Aortic smooth muscle cell (primary cell): ENCODE results near the gene HSF5. TPM values are rescaled to one million over a fixed set of nuclear protein-coding genes. Genes with fewer than 3 reads are reported as not detected.

Experiments
- total RNA-seq: library from RNA; depleted of rRNA; stranded (reverse); fragments of >200 nt; gene quantifications from 2 replicates; pipeline ENCODE4 v1.2.3, GENCODE V29; 2014

Gene HSF5, protein sequence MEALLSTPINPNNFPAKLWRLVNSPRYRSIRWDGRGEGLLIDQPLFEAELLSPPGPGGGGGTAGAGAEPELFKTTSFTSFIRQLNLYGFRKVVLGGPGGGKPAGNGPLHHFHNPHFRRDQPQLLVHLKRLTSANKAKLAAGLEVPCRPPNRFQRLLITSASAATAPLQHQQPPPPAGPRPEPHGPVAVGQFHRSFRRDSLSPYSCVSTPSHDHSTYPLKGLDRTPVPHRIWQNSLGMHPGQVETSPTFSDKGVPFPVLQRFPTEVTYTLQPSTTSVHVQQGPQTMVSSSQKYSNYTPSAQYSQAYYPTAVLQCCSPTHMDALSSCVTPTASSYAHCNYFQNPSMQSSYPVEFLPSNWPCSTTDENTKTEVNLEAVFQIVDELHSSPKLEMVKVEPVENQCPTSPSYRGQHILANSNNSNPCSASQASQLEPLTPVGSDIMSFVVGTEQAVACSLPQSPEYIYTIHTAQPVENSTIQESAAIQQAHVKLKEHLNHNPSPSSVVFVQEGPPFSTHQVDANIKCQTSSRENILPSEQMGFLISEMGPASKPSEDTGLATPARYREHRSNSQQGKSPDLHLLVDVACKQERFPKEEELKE
- total RNA-seq = under 0.01 TPM in 1 of 2 replicates, not detected in the other

DNA sequence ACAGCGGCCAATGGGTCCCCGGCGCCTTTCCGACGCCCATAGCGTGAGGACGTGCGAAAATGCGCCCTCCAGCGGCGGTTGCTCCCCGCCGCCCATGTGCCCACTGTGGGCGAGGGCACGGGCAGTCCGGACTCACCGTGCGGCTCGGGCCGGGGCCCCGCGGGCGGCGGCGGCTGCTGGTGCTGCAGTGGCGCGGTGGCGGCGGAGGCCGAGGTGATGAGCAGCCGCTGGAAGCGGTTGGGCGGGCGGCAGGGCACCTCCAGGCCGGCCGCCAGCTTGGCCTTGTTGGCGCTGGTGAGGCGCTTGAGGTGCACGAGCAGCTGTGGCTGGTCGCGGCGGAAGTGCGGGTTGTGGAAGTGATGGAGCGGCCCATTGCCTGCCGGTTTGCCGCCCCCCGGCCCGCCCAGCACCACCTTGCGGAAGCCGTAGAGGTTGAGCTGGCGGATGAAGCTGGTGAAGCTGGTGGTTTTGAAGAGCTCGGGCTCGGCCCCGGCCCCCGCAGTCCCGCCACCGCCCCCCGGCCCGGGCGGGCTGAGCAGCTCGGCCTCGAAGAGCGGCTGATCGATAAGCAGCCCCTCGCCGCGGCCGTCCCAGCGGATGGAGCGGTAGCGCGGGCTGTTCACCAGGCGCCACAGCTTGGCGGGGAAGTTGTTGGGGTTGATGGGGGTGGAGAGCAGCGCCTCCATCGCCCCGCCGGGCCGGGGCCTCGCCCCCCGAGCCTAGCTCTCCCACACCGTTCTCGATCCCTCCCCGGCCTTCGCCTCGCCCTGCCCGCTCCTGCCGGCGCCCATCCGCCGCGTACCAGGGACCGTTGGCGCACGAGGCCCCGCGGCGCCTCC is at the start of gene HSF5:
Gene HSF5 (minus strand): TSS at position 820 of the 839 bp plus-strand sequence. CDS start 134 bp downstream, at position 686.

DNA sequence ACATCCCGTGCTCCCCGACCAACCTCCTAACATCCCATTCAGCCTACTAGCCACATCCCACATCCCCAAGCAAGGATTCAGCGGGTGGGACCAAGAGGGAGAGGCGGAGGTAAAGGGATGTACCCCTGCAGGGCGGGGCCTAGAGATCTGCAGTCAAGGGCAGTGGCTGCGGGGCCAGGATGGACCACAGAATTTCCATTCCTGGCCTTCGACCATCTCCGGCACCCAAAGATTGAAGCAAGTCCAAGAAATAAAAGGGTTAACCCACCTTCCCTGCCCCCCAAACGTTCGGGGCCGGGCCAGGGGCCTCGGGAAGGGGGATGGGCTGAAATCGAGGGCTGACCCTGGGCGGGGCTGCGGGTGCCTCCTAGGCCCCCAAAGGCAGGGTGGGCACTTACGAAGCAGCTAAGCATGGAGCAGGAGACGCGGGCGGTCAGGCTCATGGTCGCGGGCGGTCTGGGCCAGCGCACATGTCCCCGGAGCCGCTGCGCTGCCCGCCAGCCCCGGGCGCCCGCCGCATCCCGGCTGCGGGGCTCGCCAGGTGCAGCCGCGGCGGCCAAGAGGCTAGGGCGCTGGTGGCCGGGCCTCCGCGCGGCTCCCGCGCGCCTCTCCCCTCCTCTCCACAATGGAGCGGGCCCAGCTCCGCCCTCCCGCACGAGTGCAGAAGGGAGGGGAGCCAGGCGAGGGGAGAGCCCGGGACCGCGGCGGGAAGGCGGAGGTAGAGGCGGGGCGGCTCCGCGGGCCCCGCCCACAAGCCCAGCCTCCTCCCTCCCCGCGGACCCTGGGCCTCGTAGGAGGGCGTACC is 26.0 kb upstream of the HSF5 start, which contains the start of gene MTMR4:
Gene MTMR4 (minus strand): TSS at position 674 of the 805 bp plus-strand sequence. CDS start 231 bp downstream, at position 443.

DNA sequence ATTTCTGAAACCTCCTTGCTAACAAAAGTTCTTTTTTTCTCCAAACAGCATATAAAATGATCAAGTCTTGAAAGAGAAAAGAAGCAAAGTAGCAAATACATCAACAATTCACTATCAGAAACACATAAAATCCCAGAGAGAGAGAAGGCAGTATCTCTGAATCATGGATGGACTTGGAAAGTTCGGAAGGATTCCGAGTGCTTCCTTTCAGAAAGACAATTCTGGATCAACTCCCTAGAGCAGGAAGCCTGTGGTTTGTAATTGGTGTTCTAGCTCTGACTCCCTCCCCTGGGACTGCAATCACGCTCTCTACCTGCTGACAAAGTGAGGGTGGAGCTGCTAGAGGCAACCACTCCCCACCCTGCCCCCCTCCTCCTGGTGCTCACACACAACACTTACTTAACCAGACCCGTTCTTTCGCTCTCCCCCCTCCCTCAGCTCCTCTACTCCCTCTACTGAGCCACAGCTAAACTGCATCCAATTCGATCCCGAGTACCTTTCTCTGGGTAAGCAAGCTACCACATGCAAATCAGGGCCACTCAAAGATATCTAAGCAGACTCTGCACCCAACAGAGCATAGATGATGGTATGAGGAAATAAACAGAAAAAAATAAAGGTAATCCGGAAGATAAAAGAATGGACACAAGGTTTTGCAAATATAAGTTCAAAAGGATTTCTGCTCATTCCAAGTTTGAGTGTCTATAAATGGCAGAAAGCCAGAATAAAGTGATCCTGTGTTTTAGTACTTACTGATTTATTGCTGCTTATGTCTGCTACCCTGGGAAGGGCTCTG is 70.7 kb downstream of the HSF5 start, which contains the start of gene RNF43:
Gene RNF43 (minus strand): TSS at position 235 of the 793 bp plus-strand sequence. CDS start 1,957 bp downstream, outside the sequence.

Other genes starting within 250 kb of the HSF5 start
- not detected in 2 replicates for gene LPO, start 249.8 kb downstream of the HSF5 start, total RNA-seq
- gene MPO, start 207.5 kb downstream of the HSF5 start, total RNA-seq = under 0.01 and 0.06 TPM in 2 replicates
- gene TSPOAP1, start 159.6 kb downstream of the HSF5 start, total RNA-seq = not detected in 2 replicates
- gene SUPT4H1, start 136.2 kb downstream of the HSF5 start, total RNA-seq = 34.6 and 35.1 TPM in 2 replicates
- gene RNF43, start 70.9 kb downstream of the HSF5 start, total RNA-seq = not detected in 2 replicates
- 30.7 and 38.7 TPM in 2 replicates for gene MTMR4, start 26.2 kb upstream of the HSF5 start, total RNA-seq
- gene TEX14, start 203.6 kb upstream of the HSF5 start, total RNA-seq = under 0.01 TPM in 2 replicates
- 23.5 and 24.1 TPM in 2 replicates for gene RAD51C, start 204.2 kb upstream of the HSF5 start, total RNA-seq